A673 (cell line): Measurements from ENCODE around the gene MLC1. TPM values are rescaled to one million over a fixed set of nuclear protein-coding genes. Genes with fewer than 3 reads are reported as not detected.

ENCODE experiments used
- BruUV-seq: library from RNA; stranded (reverse); fragments of 400-500 nt; replicated peaks from 2 replicates; lab custom pipeline; 2021; lab: Mats Ljungman, UMichigan
- CTCF ChIA-PET: fragments of 300-600 bp; sonication (Branson Sonifier 250); formaldehyde crosslinking; loops from one replicate; lab custom pipeline; 2022; ENCODE audit warnings: antibody characterized with exemption; lab: Charles Lee
- POLR2A ChIA-PET: fragments of 300-600 bp; sonication (Branson Sonifier 250); formaldehyde crosslinking; loops from one replicate; lab custom pipeline; 2022; ENCODE audit warnings: antibody characterized with exemption; ENCODE audit not compliant: low non-redundant PET; lab: Charles Lee
- DNase-seq: peaks from one replicate; pipeline ENCODE4 v3.0.0-alpha.2; 2015; ENCODE audit warnings: low spot score
- H3K27ac ChIP-seq: fragments of 200-600 bp; sonication (generic); 2 replicates; pipeline ENCODE4 v1.5.1; 2016; ENCODE audit warnings: mixed run types, low read depth, mild to moderate bottlenecking, mixed read lengths, antibody characterized with exemption, low read length; ENCODE audit not compliant: poor library complexity, severe bottlenecking
- H3K27me3 ChIP-seq: fragments of 200-600 bp; sonication (generic); replicated peaks from 2 replicates; pipeline ENCODE4 v1.6.1; 2017; ENCODE audit warnings: mixed run types, low read depth, mild to moderate bottlenecking, mixed read lengths, antibody characterized with exemption, low read length; ENCODE audit not compliant: insufficient read depth, poor library complexity
- H3K36me3 ChIP-seq: fragments of 200-600 bp; sonication (generic); 2 replicates; pipeline ENCODE4 v1.6.1; 2016; ENCODE audit warnings: mixed run types, mild to moderate bottlenecking, mixed read lengths, antibody characterized with exemption, low read length; ENCODE audit not compliant: insufficient read depth, poor library complexity, severe bottlenecking
- H3K4me1 ChIP-seq: fragments of 200-600 bp; sonication (generic); 2 replicates; pipeline ENCODE4 v1.6.1; 2017; ENCODE audit warnings: mixed run types, mild to moderate bottlenecking, mixed read lengths, antibody characterized with exemption, low read length; ENCODE audit not compliant: insufficient read depth, poor library complexity, severe bottlenecking
- H3K4me3 ChIP-seq: fragments of 200-600 bp; sonication (generic); 2 replicates; pipeline ENCODE4 v1.5.1; 2016; ENCODE audit warnings: low read depth, mixed run types, mild to moderate bottlenecking, mixed read lengths, low read length; ENCODE audit not compliant: poor library complexity, severe bottlenecking
- H3K9me3 ChIP-seq: fragments of 200-600 bp; sonication (generic); 2 replicates; pipeline ENCODE4 v1.6.1; 2016; ENCODE audit warnings: mixed run types, low read depth, mild to moderate bottlenecking, mixed read lengths, antibody characterized with exemption, low read length; ENCODE audit not compliant: poor library complexity, severe bottlenecking
- EZH2 ChIP-seq: fragments of 200-600 bp; sonication (generic); IDR thresholded peaks from 2 replicates; pipeline ENCODE4 v1.6.1; 2017; ENCODE audit warnings: borderline replicate concordance, low read depth, mild to moderate bottlenecking, mixed read lengths, antibody characterized with exemption, low read length; ENCODE audit not compliant: poor library complexity, severe bottlenecking
- intact Hi-C: fragments of 100-400 bp; cut with micrococcal nuclease; formaldehyde crosslinking; loops from one replicate; pipeline ENCODE4 v1.10.0; 2022; ENCODE audit not compliant: unreplicated experiment
- total RNA-seq: library from RNA; stranded (reverse); gene quantifications from 2 replicates; pipeline ENCODE4 v1.2.3, GENCODE V29; 2021
- TF ChIP-seq, protein P1 (sequence below): fragments of 300-800, 200-600 bp; sonication (generic); conservative IDR thresholded peaks from 2 replicates; pipeline ENCODE4 v1.5.1; 2017; ENCODE audit warnings: low read depth, mild to moderate bottlenecking, antibody characterized with exemption, low read length, moderate library complexity, mixed read lengths

MLC1 gene
- total RNA-seq, 1 experiment from 2014 or later: 0.75 TPM

- ChIA-PET POLR2A (interaction anchor here (0.6 kb wide), 1 partner anchor 10 kb away, joined by 3 read pairs; no protein-coding TSS in a partner anchor), CTCF (no interaction called here)
- H3K27ac ChIP-seq: no peak overlapping the region
- TF ChIP-seq EZH2: no peak
- H3K27me3 ChIP-seq: peaks cover 5% of the 10 kb centered on the region
- H3K4me3 ChIP-seq: no peak overlapping the region
- no peaks in the 10 kb centered on the region for H3K9me3 ChIP-seq
- no peak for DNase-seq
- H3K4me1 ChIP-seq: no peaks in the 10 kb centered on the region
- BruUV-seq: no TSS peak
- intact Hi-C loops: no loop called here
- no peaks in the 10 kb centered on the region for H3K36me3 ChIP-seq
These were observed 20.8 kb downstream of the MLC1 start for GRCh38 chr22:50064453-50064852.

- Histone ChIP-seq H3K27ac (no peak overlapping the region), H3K9me3 (no peaks in the 10 kb centered on the region), H3K4me1 (peaks cover 5% of the 10 kb centered on the region), H3K36me3 (no peaks in the 10 kb centered on the region), H3K27me3 (peaks cover 12% of the 10 kb centered on the region), H3K4me3 (no peak overlapping the region)
- DNase-seq: no peak
- TF ChIP-seq, protein P1, sequence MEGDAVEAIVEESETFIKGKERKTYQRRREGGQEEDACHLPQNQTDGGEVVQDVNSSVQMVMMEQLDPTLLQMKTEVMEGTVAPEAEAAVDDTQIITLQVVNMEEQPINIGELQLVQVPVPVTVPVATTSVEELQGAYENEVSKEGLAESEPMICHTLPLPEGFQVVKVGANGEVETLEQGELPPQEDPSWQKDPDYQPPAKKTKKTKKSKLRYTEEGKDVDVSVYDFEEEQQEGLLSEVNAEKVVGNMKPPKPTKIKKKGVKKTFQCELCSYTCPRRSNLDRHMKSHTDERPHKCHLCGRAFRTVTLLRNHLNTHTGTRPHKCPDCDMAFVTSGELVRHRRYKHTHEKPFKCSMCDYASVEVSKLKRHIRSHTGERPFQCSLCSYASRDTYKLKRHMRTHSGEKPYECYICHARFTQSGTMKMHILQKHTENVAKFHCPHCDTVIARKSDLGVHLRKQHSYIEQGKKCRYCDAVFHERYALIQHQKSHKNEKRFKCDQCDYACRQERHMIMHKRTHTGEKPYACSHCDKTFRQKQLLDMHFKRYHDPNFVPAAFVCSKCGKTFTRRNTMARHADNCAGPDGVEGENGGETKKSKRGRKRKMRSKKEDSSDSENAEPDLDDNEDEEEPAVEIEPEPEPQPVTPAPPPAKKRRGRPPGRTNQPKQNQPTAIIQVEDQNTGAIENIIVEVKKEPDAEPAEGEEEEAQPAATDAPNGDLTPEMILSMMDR: no peak
- no peak for TF ChIP-seq EZH2
- intact Hi-C loops: no loop called here
- ChIA-PET POLR2A (no interaction called here), CTCF (no interaction called here)
- BruUV-seq: no TSS peak
These were observed 21.4 kb downstream of the MLC1 start for GRCh38 chr22:50063589-50064393.

GRCh38 chr22:50062509-50063135, 22.6 kb downstream of the MLC1 start:
- Histone ChIP-seq H3K27me3 (peaks cover 20% of the 10 kb centered on the region), H3K9me3 (no peaks in the 10 kb centered on the region), H3K36me3 (no peaks in the 10 kb centered on the region), H3K4me1 (peaks cover 11% of the 10 kb centered on the region), H3K4me3 (no peak overlapping the region), H3K27ac (no peak overlapping the region)
- POLR2A ChIA-PET: no interaction called here
- CTCF ChIA-PET: no interaction called here
- BruUV-seq: no TSS peak
- no peak for TF ChIP-seq EZH2
- TF ChIP-seq, protein P1: no peak
- intact Hi-C loops: no loop called here
- DNase-seq: no peak
